Neural progenitor cell (in vitro differentiated cells): ENCODE data around the gene GPHB5. TPM values are rescaled to one million over a fixed set of nuclear protein-coding genes. Genes with fewer than 3 reads are reported as not detected.

ENCODE experiments used
- DNase-seq: peaks from one replicate; pipeline ENCODE4 v3.0.0-alpha.2; 2016; ENCODE audit warnings: low spot score
- H2AFZ ChIP-seq: fragments of 200-600 bp; sonication (generic); replicated peaks from 2 replicates; pipeline ENCODE4 v1.6.1; 2016; ENCODE audit warnings: antibody characterized with exemption
- H3F3A ChIP-seq: fragments of 200-600 bp; sonication (generic); 2 replicates; pipeline ENCODE4 v1.6.1; 2016; ENCODE audit warnings: antibody characterized with exemption, low read depth
- H3K27ac ChIP-seq: fragments of 200-600 bp; sonication (generic); 2 replicates; pipeline ENCODE4 v1.5.1; 2016; ENCODE audit warnings: mild to moderate bottlenecking
- H3K27me3 ChIP-seq: fragments of 200-600 bp; sonication (generic); 2 replicates; pipeline ENCODE4 v1.6.1; 2016; ENCODE audit warnings: mild to moderate bottlenecking, moderate library complexity
- H3K36me3 ChIP-seq: fragments of 200-600 bp; sonication (generic); 2 replicates; pipeline ENCODE4 v1.5.1; 2016
- H3K4me1 ChIP-seq: fragments of 200-600 bp; sonication (generic); 2 replicates; pipeline ENCODE4 v1.6.1; 2016; ENCODE audit warnings: mixed run types
- H3K4me2 ChIP-seq: fragments of 200-600 bp; sonication (generic); 2 replicates; pipeline ENCODE4 v1.6.1; 2016
- H3K4me3 ChIP-seq: fragments of 200-600 bp; sonication (generic); 2 replicates; pipeline ENCODE4 v1.5.1; 2016
- H3K79me2 ChIP-seq: fragments of 200-600 bp; sonication (generic); 2 replicates; pipeline ENCODE4 v1.6.1; 2016; ENCODE audit warnings: low read depth
- H3K9ac ChIP-seq: fragments of 200-600 bp; sonication (generic); 2 replicates; pipeline ENCODE4 v1.6.1; 2016
- H3K9me3 ChIP-seq: fragments of 200-600 bp; sonication (generic); 2 replicates; pipeline ENCODE4 v1.5.1; 2016; ENCODE audit warnings: low read depth
- H4K20me1 ChIP-seq: fragments of 200-600 bp; sonication (generic); 2 replicates; pipeline ENCODE4 v1.6.1; 2016; ENCODE audit warnings: low read depth
- H3K27ac Mint-ChIP-seq: 3 replicates; pipeline ENCODE4 v1.8.0; 2021; ENCODE audit warnings: mixed read lengths
- H3K27me3 Mint-ChIP-seq: 2 replicates; pipeline ENCODE4 v1.8.0; 2022; ENCODE audit warnings: low read depth, mild to moderate bottlenecking, inconsistent platforms, moderate library complexity, mixed read lengths; ENCODE audit not compliant: insufficient read depth
- H3K36me3 Mint-ChIP-seq: 3 replicates; pipeline ENCODE4 v1.8.0; 2021; ENCODE audit warnings: mixed read lengths
- H3K4me1 Mint-ChIP-seq: 3 replicates; pipeline ENCODE4 v1.8.0; 2021; ENCODE audit warnings: mixed read lengths
- H3K4me3 Mint-ChIP-seq: 3 replicates; pipeline ENCODE4 v1.8.0; 2021; ENCODE audit warnings: mild to moderate bottlenecking, moderate library complexity, mixed read lengths
- H3K9me3 Mint-ChIP-seq: 3 replicates; pipeline ENCODE4 v1.8.0; 2020; ENCODE audit warnings: mixed read lengths
- CTCF ChIP-seq: fragments of 200-600 bp; sonication (generic); IDR thresholded peaks from 2 replicates; pipeline ENCODE4 v1.5.1; 2017; ENCODE audit warnings: antibody characterized with exemption, mild to moderate bottlenecking
- EZH2 ChIP-seq: fragments of 200-600 bp; sonication (generic); IDR thresholded peaks from 2 replicates; pipeline ENCODE4 v1.6.1; 2017; ENCODE audit warnings: antibody characterized with exemption, mild to moderate bottlenecking, moderate library complexity
- EZH2phosphoT487 ChIP-seq: fragments of 200-600 bp; sonication (generic); IDR thresholded peaks from 2 replicates; pipeline ENCODE4 v1.6.1; 2017; ENCODE audit warnings: antibody characterized with exemption
- total RNA-seq: library from RNA; depleted of rRNA; stranded (reverse); fragments of >200 nt; gene quantifications from 2 replicates; pipeline ENCODE4 v1.2.3, GENCODE V29; 2015; ENCODE audit warnings: low replicate concordance

Gene GPHB5
- total RNA-seq, 1 donor from 2014 or later: not detected

GRCh38 chr14:63361790-63362189 lies 43.1 kb upstream of the GPHB5 start:
- no peak overlapping the region for H2AFZ ChIP-seq
- H3F3A ChIP-seq: peaks cover 13% of the 10 kb centered on the region
- H3K27me3 ChIP-seq: no peaks in the 10 kb centered on the region
- no peak overlapping the region for H3K4me3 ChIP-seq
- no peaks in the 10 kb centered on the region for H3K9me3 ChIP-seq
- H3K79me2 ChIP-seq: no peaks in the 10 kb centered on the region
- no peaks in the 10 kb centered on the region for H4K20me1 ChIP-seq
- Mint-ChIP-seq H3K27ac (no peak overlapping the region), H3K9me3 (peaks cover 21% of the 10 kb centered on the region), H3K36me3 (peaks cover 10% of the 10 kb centered on the region), H3K4me3 (no peak overlapping the region), H3K4me1 (peaks cover 12% of the 10 kb centered on the region), H3K27me3 (no peaks in the 10 kb centered on the region)
- peak overlapping the region; percentile 31 for H3K4me2 ChIP-seq
- H3K36me3 ChIP-seq: no peaks in the 10 kb centered on the region
- no peak for DNase-seq
- no peak for TF ChIP-seq CTCF
- TF ChIP-seq EZH2: no peak
- no peak for TF ChIP-seq EZH2phosphoT487
- H3K4me1 ChIP-seq: peaks cover 12% of the 10 kb centered on the region
- no peak overlapping the region for H3K9ac ChIP-seq
- no peak overlapping the region for H3K27ac ChIP-seq

GRCh38 chr14:63357841-63358240 lies 39.1 kb upstream of the GPHB5 start:
- no peaks in the 10 kb centered on the region for H3K9me3 ChIP-seq
- Mint-ChIP-seq H3K4me3 (no peak overlapping the region), H3K36me3 (no peaks in the 10 kb centered on the region), H3K27me3 (peaks cover 6% of the 10 kb centered on the region), H3K4me1 (peaks cover 12% of the 10 kb centered on the region), H3K27ac (no peak overlapping the region), H3K9me3 (no peaks in the 10 kb centered on the region)
- H3K4me2 ChIP-seq: no peak overlapping the region
- H3K4me3 ChIP-seq: no peak overlapping the region
- H2AFZ ChIP-seq: no peak overlapping the region
- no peak overlapping the region for H3K9ac ChIP-seq
- TF ChIP-seq CTCF (no peak), EZH2phosphoT487 (no peak), EZH2 (no peak)
- no peak overlapping the region for H3K27ac ChIP-seq
- peaks cover 9% of the 10 kb centered on the region for H3F3A ChIP-seq
- peaks cover 11% of the 10 kb centered on the region for H3K4me1 ChIP-seq
- H3K27me3 ChIP-seq: no peaks in the 10 kb centered on the region
- no peaks in the 10 kb centered on the region for H3K79me2 ChIP-seq
- no peaks in the 10 kb centered on the region for H4K20me1 ChIP-seq
- H3K36me3 ChIP-seq: no peaks in the 10 kb centered on the region
- DNase-seq: no peak

GRCh38 chr14:63345826-63346225 lies 27.1 kb upstream of the GPHB5 start:
- H3K27me3 ChIP-seq: no peaks in the 10 kb centered on the region
- Mint-ChIP-seq H3K9me3 (no peaks in the 10 kb centered on the region), H3K36me3 (no peaks in the 10 kb centered on the region), H3K4me1 (no peaks in the 10 kb centered on the region), H3K27me3 (peaks cover 4% of the 10 kb centered on the region), H3K4me3 (no peak overlapping the region), H3K27ac (no peak overlapping the region)
- TF ChIP-seq CTCF (no peak), EZH2 (no peak), EZH2phosphoT487 (no peak)
- no peaks in the 10 kb centered on the region for H3K9me3 ChIP-seq
- DNase-seq: no peak
- H3K79me2 ChIP-seq: no peaks in the 10 kb centered on the region
- no peak overlapping the region for H3K9ac ChIP-seq
- peaks cover 34% of the 10 kb centered on the region for H3K4me1 ChIP-seq
- H4K20me1 ChIP-seq: no peaks in the 10 kb centered on the region
- H3K36me3 ChIP-seq: no peaks in the 10 kb centered on the region
- H3F3A ChIP-seq: peaks cover 25% of the 10 kb centered on the region
- no peak overlapping the region for H3K27ac ChIP-seq
- no peak overlapping the region for H2AFZ ChIP-seq
- H3K4me2 ChIP-seq: no peak overlapping the region
- no peak overlapping the region for H3K4me3 ChIP-seq
